Mesendoderm (in vitro differentiated cells): Measurements from ENCODE around the gene PTPRD.

ENCODE experiments used
- DNase-seq: peaks from one replicate; pipeline ENCODE4 v3.0.0; 2013
- H2AK5ac ChIP-seq: 2 replicates; pipeline ENCODE4 v1.6.1; 2013; ENCODE audit warnings: low read length, inconsistent platforms
- H2BK120ac ChIP-seq: 2 replicates; pipeline ENCODE4 v1.6.1; 2013; ENCODE audit warnings: low read depth, mild to moderate bottlenecking, low read length, moderate library complexity, mixed read lengths
- H2BK15ac ChIP-seq: replicated peaks from 2 replicates; pipeline ENCODE4 v1.6.1; 2013; ENCODE audit warnings: low read depth, mild to moderate bottlenecking, moderate library complexity
- H2BK5ac ChIP-seq: 2 replicates; pipeline ENCODE4 v1.6.1; 2013; ENCODE audit warnings: low read length, inconsistent platforms
- H3K18ac ChIP-seq: 2 replicates; pipeline ENCODE4 v1.6.1; 2013; ENCODE audit warnings: mild to moderate bottlenecking, low read length, mixed read lengths
- H3K23ac ChIP-seq: one replicate; pipeline ENCODE4 v1.6.1; 2013; ENCODE audit warnings: low read length
- H3K27ac ChIP-seq: 2 replicates; pipeline ENCODE4 v1.5.1; 2013; ENCODE audit warnings: low read depth, mild to moderate bottlenecking, inconsistent platforms, low read length, moderate library complexity
- H3K27me3 ChIP-seq: 2 replicates; pipeline ENCODE4 v1.6.1; 2013; ENCODE audit warnings: low read length, control low read depth, mild to moderate bottlenecking, inconsistent platforms; ENCODE audit not compliant: insufficient read depth, poor library complexity
- H3K36me3 ChIP-seq: 2 replicates; pipeline ENCODE4 v1.6.1; 2013; ENCODE audit warnings: low read length, inconsistent platforms; ENCODE audit not compliant: control insufficient read depth, insufficient read depth
- H3K4ac ChIP-seq: one replicate; pipeline ENCODE4 v1.6.1; 2013; ENCODE audit warnings: low read depth, mild to moderate bottlenecking, low read length, moderate library complexity
- H3K4me1 ChIP-seq: 2 replicates; pipeline ENCODE4 v1.6.1; 2013; ENCODE audit warnings: low read depth, low read length, inconsistent platforms; ENCODE audit not compliant: control insufficient read depth
- H3K4me2 ChIP-seq: 2 replicates; pipeline ENCODE4 v1.6.1; 2013; ENCODE audit warnings: low read length
- H3K4me3 ChIP-seq: 2 replicates; pipeline ENCODE4 v1.5.1; 2013; ENCODE audit warnings: mild to moderate bottlenecking, low read length
- H3K56ac ChIP-seq: one replicate; pipeline ENCODE4 v1.6.1; 2013; ENCODE audit warnings: low read length
- H3K79me1 ChIP-seq: 2 replicates; pipeline ENCODE4 v1.6.1; 2013; ENCODE audit warnings: low read length, inconsistent platforms
- H3K79me2 ChIP-seq: 2 replicates; pipeline ENCODE4 v1.6.1; 2013; ENCODE audit warnings: mild to moderate bottlenecking, low read length; ENCODE audit not compliant: control insufficient read depth, insufficient read depth
- H3K9ac ChIP-seq: 2 replicates; pipeline ENCODE4 v1.6.1; 2013; ENCODE audit warnings: low read length, inconsistent platforms
- H4K5ac ChIP-seq: one replicate; pipeline ENCODE4 v1.6.1; 2013; ENCODE audit warnings: low read length
- H4K8ac ChIP-seq: one replicate; pipeline ENCODE4 v1.6.1; 2013; ENCODE audit warnings: low read depth, mild to moderate bottlenecking, control low read depth, low read length, moderate library complexity
- WGBS: extraction: QIAGEN DNeasy Blood & Tissue Kit; methylation state at CpG from one replicate; pipeline ENCODE4 v1.1.7; 2013; ENCODE audit warnings: low lambda C conversion rate, missing lambda C conversion rate; ENCODE audit not compliant: insufficient coverage; ENCODE audit errors: extremely low coverage; 5-methylcytosine and 5-hydroxymethylcytosine counted together

Gene PTPRD

DNA sequence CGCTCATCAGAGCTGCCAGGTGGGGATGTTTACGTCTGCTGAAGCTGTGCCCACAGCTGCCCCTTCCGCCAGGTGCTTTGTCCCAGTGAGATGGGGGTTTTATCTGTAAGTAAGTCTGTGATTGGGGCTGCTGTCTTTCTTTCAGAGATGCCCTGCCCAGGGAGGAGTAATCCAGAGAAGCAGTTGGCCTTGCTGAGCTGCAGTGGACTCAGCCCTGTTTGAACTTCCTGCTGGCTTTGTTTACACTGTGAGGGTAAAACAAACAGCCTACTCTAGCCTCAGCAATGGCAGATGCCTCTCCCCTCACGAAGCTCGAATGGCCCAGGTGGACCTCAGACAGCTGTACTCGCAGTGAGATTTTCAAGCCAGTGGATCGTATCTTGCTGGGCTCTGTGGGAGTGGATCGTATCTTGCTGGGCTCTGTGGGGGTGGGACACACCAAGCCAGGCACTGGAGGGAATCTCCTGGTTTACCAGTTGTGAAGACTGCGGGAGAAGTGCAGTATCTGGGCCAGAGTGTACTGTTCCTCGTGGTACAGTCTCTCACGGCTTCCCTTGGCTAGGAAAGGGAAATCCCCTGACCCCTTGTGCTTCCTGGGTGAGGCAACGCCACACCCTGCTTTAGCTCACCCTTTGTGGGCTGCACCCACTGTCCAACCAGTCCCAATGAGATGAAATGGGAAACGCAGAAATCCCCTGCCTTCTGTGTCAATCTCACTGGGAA is 2283.1 kb downstream of the PTPRD start:
- Histone ChIP-seq H2AK5ac (no peak overlapping the region), H3K4me2 (no peak overlapping the region), H3K56ac (no peak overlapping the region), H3K18ac (no peak overlapping the region), H3K9ac (no peak overlapping the region), H4K8ac (no peak overlapping the region), H3K23ac (no peak overlapping the region), H2BK15ac (no peak overlapping the region), H3K36me3 (no peaks in the 10 kb centered on the region), H3K4me3 (no peak overlapping the region), H3K79me1 (no peaks in the 10 kb centered on the region), H3K27me3 (no peaks in the 10 kb centered on the region), H2BK5ac (no peak overlapping the region), H4K5ac (no peak overlapping the region), H3K4me1 (peaks cover 7% of the 10 kb centered on the region), H3K27ac (no peak overlapping the region), H2BK120ac (no peak overlapping the region), H3K4ac (no peak overlapping the region), H3K79me2 (no peaks in the 10 kb centered on the region)
- no CpG with 5 or more reads among the region's 13 CpGs for WGBS
- peak; percentile 23 for DNase-seq

DNA sequence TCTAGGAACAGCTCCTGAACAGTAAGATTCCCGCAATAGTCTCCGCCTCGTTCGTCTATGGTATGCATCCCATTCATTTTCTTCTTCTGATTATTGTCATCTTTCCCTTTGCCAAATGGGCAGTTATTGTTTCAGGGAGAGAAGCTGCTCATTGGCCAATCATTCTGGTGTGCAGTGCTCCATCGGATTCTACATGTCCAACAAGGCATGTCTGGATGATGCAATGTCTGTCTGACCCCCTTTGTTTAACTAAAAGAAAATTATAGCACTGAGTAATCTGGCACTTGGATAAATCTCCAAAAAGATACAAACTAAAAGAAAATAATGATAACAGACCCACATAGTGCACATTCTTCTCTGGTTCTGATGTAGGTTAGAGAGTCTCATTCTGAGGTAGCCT is 2297.6 kb downstream of the PTPRD start:
- Histone ChIP-seq H4K8ac (no peak overlapping the region), H3K9ac (no peak overlapping the region), H3K36me3 (no peaks in the 10 kb centered on the region), H3K79me2 (no peaks in the 10 kb centered on the region), H3K27ac (no peak overlapping the region), H3K56ac (no peak overlapping the region), H4K5ac (no peak overlapping the region), H3K4ac (no peak overlapping the region), H2BK120ac (no peak overlapping the region), H2BK15ac (no peak overlapping the region), H2BK5ac (no peak overlapping the region), H2AK5ac (no peak overlapping the region), H3K4me3 (no peak overlapping the region), H3K23ac (no peak overlapping the region), H3K79me1 (no peaks in the 10 kb centered on the region), H3K4me2 (no peak overlapping the region), H3K27me3 (no peaks in the 10 kb centered on the region), H3K4me1 (no peaks in the 10 kb centered on the region), H3K18ac (no peak overlapping the region)
- DNase-seq, result no peak
- no CpG with 5 or more reads among the region's 5 CpGs for WGBS

DNA sequence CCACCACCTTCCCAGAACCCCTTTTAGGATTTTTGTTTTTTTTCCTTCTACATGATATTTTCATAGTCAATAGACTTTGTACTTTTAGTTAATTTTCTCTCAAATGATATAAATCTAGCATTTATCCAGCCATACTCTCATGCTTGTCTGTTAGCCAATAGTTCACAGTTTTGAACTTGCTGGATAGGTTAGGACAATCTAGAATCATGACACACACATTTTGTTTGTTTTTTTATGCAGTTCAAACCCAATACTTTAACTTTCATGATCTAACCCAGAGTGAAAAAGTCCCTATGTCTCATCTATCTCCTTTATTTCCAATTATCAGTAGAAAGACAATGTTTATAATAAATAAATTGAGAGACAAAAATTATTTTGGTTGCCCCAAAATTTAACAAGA is 2303.5 kb downstream of the PTPRD start:
- no peak for DNase-seq
- no peaks in the 10 kb centered on the region for H3K4me1 ChIP-seq

DNA sequence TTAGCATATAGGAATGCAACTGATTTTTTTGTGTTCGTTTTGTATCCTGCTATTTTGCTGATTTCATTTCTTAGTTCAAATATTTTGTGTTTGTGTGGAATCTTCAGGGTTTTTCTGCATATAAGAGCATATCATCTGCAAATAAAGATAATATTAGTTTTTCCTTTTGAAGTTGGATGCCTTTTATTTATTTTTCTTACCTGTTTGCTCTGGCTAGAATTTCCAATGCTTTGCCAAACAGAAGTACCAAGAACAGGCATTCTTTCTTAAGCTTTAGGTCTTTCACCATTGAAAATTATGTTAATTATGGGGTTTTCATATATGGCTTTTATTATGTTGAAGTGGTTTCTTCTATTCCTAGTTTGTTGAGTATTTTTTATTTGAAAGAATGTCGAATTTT is 2308.1 kb downstream of the PTPRD start:
- Histone ChIP-seq H2AK5ac (no peak overlapping the region), H3K27me3 (no peaks in the 10 kb centered on the region), H4K8ac (no peak overlapping the region), H2BK15ac (no peak overlapping the region), H3K9ac (no peak overlapping the region), H3K79me1 (no peaks in the 10 kb centered on the region), H2BK120ac (no peak overlapping the region), H3K4me2 (no peak overlapping the region), H2BK5ac (no peak overlapping the region), H4K5ac (no peak overlapping the region), H3K18ac (no peak overlapping the region), H3K23ac (no peak overlapping the region), H3K4ac (no peak overlapping the region), H3K56ac (no peak overlapping the region), H3K4me3 (no peak overlapping the region), H3K4me1 (no peaks in the 10 kb centered on the region), H3K36me3 (no peaks in the 10 kb centered on the region), H3K27ac (no peak overlapping the region), H3K79me2 (no peaks in the 10 kb centered on the region)
- WGBS, result no CpG with 5 or more reads among the region's 2 CpGs
- DNase-seq, result no peak

More for the DNA sequence above, 2303.5 kb downstream of the PTPRD start:
- Histone ChIP-seq H3K4me2 (no peak overlapping the region), H2BK5ac (no peak overlapping the region), H3K27me3 (no peaks in the 10 kb centered on the region), H3K56ac (no peak overlapping the region), H3K79me1 (no peaks in the 10 kb centered on the region), H3K23ac (no peak overlapping the region), H3K79me2 (no peaks in the 10 kb centered on the region), H3K27ac (no peak overlapping the region), H2BK120ac (no peak overlapping the region), H3K4ac (no peak overlapping the region), H2AK5ac (no peak overlapping the region), H4K8ac (no peak overlapping the region), H3K9ac (no peak overlapping the region), H4K5ac (no peak overlapping the region), H2BK15ac (no peak overlapping the region), H3K18ac (no peak overlapping the region), H3K4me3 (no peak overlapping the region), H3K36me3 (no peaks in the 10 kb centered on the region)

DNA sequence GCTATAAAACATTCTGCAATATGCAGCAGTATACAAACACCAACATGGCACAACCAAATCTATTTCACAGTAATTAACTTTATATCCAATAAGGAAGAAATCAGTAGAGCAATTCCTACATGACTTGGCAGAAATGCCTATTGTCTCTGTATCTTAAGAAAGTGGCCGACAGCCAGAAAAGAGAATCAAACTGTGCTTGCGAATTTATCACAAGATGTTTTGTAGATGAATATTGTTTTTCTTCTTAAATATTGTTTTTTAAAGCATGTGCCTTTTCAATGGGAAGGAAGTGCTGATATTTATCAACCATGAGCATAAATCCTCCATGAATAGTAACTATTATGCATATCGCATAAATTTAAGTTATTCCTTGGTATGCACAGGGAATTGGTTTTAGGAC is 2311.5 kb downstream of the PTPRD start:
- Histone ChIP-seq H4K5ac (no peak overlapping the region), H2BK120ac (no peak overlapping the region), H3K9ac (no peak overlapping the region), H3K4ac (no peak overlapping the region), H3K23ac (no peak overlapping the region), H3K4me2 (no peak overlapping the region), H3K79me1 (no peaks in the 10 kb centered on the region), H2AK5ac (no peak overlapping the region), H2BK5ac (no peak overlapping the region), H3K56ac (no peak overlapping the region), H3K79me2 (no peaks in the 10 kb centered on the region), H4K8ac (no peak overlapping the region), H3K27ac (no peak overlapping the region), H3K18ac (no peak overlapping the region), H3K4me3 (no peak overlapping the region), H3K36me3 (no peaks in the 10 kb centered on the region), H2BK15ac (no peak overlapping the region), H3K27me3 (no peaks in the 10 kb centered on the region), H3K4me1 (no peaks in the 10 kb centered on the region)
- no peak for DNase-seq
- WGBS, result no CpG with 5 or more reads among the region's 3 CpGs

DNA sequence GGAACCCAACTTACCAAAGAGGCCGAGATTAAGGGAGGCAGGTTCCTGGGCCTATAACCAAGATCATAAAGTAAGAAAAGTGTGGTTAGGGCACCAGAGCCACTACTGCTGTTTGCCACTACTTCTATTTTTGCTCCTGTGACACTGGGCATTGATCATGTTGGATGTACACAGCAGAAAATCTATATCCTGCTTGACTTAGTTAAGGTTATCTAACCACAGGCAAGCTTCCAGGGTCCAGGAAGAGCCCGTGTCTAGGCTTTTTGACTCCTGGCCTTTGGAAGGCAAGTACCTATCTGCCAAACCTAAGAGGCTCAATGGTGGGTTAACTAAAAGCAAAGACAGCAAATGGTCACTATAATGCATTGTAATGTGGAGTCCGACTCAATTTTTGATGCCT is 2315.8 kb downstream of the PTPRD start:
- H3K27me3 ChIP-seq, result no peaks in the 10 kb centered on the region
- H4K5ac ChIP-seq, result no peak overlapping the region
- H3K56ac ChIP-seq, result no peak overlapping the region
- no CpG with 5 or more reads among the region's 3 CpGs for WGBS
- no peak overlapping the region for H3K27ac ChIP-seq
- no peaks in the 10 kb centered on the region for H3K79me1 ChIP-seq
- H2BK5ac ChIP-seq, result no peak overlapping the region
- H2AK5ac ChIP-seq, result no peak overlapping the region
- no peak overlapping the region for H3K9ac ChIP-seq
- no peak overlapping the region for H2BK120ac ChIP-seq
- H2BK15ac ChIP-seq, result no peak overlapping the region
- no peaks in the 10 kb centered on the region for H3K36me3 ChIP-seq
- no peak overlapping the region for H3K23ac ChIP-seq
- DNase-seq, result no peak
- H3K79me2 ChIP-seq, result no peaks in the 10 kb centered on the region
- no peak overlapping the region for H4K8ac ChIP-seq
- no peak overlapping the region for H3K4ac ChIP-seq
- H3K4me2 ChIP-seq, result no peak overlapping the region
- H3K18ac ChIP-seq, result no peak overlapping the region
- no peaks in the 10 kb centered on the region for H3K4me1 ChIP-seq
- H3K4me3 ChIP-seq, result no peak overlapping the region
